Midbrain (tissue), 1 donor: ENCODE measurements around the gene PTMS.
A peak's percentile ranks its signal among the peaks of the same experiment; 100 is the strongest.

ENCODE experiments used
- DNase-seq: peaks from one replicate; lab custom pipeline; 2025; lab: John Stamatoyannopoulos, UW

PTMS gene

GRCh38 chr12:6752167-6752920 is 13.8 kb upstream of the PTMS start:
- DNase-seq: no peak

- peak; percentile 97 for DNase-seq
Observed at GRCh38 chr12:6752921-6753771, 13.0 kb upstream of the PTMS start, which contains the start of gene MLF2. MLF2 (minus strand) TSS chr12:6753141; CDS start chr12:6752334, 807 bp downstream.

GRCh38 chr12:6753772-6754356 is 12.3 kb upstream of the PTMS start:
- DNase-seq: no peak

GRCh38 chr12:6754411-6754810 is 11.8 kb upstream of the PTMS start:
- no peak for DNase-seq

GRCh38 chr12:6757028-6757690 is 9.0 kb upstream of the PTMS start:
- DNase-seq: no peak

- DNase-seq: no peak
Observed at GRCh38 chr12:6758506-6759095, 7.6 kb upstream of the PTMS start.

GRCh38 chr12:6759741-6760140 is 6.4 kb upstream of the PTMS start:
- DNase-seq: no peak

GRCh38 chr12:6763380-6763779 is 2.8 kb upstream of the PTMS start:
- DNase-seq: no peak

- peak; percentile 88 for DNase-seq
Observed at GRCh38 chr12:6764011-6764828, 1.9 kb upstream of the PTMS start.

GRCh38 chr12:6765048-6765633 is 1.0 kb upstream of the PTMS start:
- DNase-seq: no peak

GRCh38 chr12:6766651-6767349 is 637 bp downstream of the PTMS start:
- DNase-seq: peak; percentile 50

- DNase-seq: no peak
Observed at GRCh38 chr12:6767353-6768319, 1.5 kb downstream of the PTMS start.

GRCh38 chr12:6768437-6768914 is 2.3 kb downstream of the PTMS start:
- DNase-seq: no peak

GRCh38 chr12:6768990-6769389 is 2.8 kb downstream of the PTMS start:
- no peak for DNase-seq

- DNase-seq: no peak
Observed at GRCh38 chr12:6769666-6770065, 3.5 kb downstream of the PTMS start.

- no peak for DNase-seq
Observed at GRCh38 chr12:6770094-6770493, 3.9 kb downstream of the PTMS start.

- DNase-seq: no peak
Observed at GRCh38 chr12:6770600-6770999, 4.4 kb downstream of the PTMS start.

GRCh38 chr12:6771091-6771495 is 4.9 kb downstream of the PTMS start:
- no peak for DNase-seq
